Endodermal cell (in vitro differentiated cells): ENCODE data around the gene FASTKD1. TPM values are rescaled to one million over a fixed set of nuclear protein-coding genes. Genes with fewer than 3 reads are reported as not detected.

Source experiments
- DNase-seq: peaks from one replicate; pipeline ENCODE4 v3.0.0-alpha.2; 2017
- H3K27ac ChIP-seq: 2 replicates; pipeline ENCODE4 v1.5.1; 2013; ENCODE audit warnings: mild to moderate bottlenecking, low read depth, low read length, moderate library complexity
- H3K27me3 ChIP-seq: 2 replicates; pipeline ENCODE4 v1.6.1; 2013; ENCODE audit warnings: mild to moderate bottlenecking, low read length, moderate library complexity; ENCODE audit not compliant: insufficient read depth, control insufficient read depth, poor library complexity, severe bottlenecking
- H3K36me3 ChIP-seq: 2 replicates; pipeline ENCODE4 v1.7.0; 2013; ENCODE audit warnings: mild to moderate bottlenecking, low read length, moderate library complexity; ENCODE audit not compliant: control insufficient read depth, insufficient read depth
- H3K4me1 ChIP-seq: one replicate; pipeline ENCODE4 v1.7.0; 2013; ENCODE audit warnings: low read length; ENCODE audit not compliant: control insufficient read depth, insufficient read depth
- H3K4me3 ChIP-seq: 2 replicates; pipeline ENCODE4 v1.5.1; 2013; ENCODE audit warnings: mild to moderate bottlenecking, low read length, moderate library complexity
- H3K9ac ChIP-seq: 2 replicates; pipeline ENCODE4 v1.6.1; 2013; ENCODE audit warnings: mild to moderate bottlenecking, low read length, moderate library complexity; ENCODE audit not compliant: poor library complexity, severe bottlenecking; ENCODE audit errors: extremely low read depth
- H3K9me3 ChIP-seq: 2 replicates; pipeline ENCODE4 v1.6.1; 2013; ENCODE audit warnings: mild to moderate bottlenecking, low read length, moderate library complexity; ENCODE audit not compliant: control insufficient read depth
- H3K27ac Mint-ChIP-seq: 2 replicates; pipeline ENCODE4 v1.8.0; 2020; ENCODE audit warnings: mixed read lengths
- H3K27me3 Mint-ChIP-seq: 2 replicates; pipeline ENCODE4 v1.8.0; 2021; ENCODE audit warnings: mild to moderate bottlenecking, mixed read lengths; ENCODE audit not compliant: insufficient read depth
- H3K36me3 Mint-ChIP-seq: 2 replicates; pipeline ENCODE4 v1.8.0; 2020; ENCODE audit warnings: low read depth, mixed read lengths
- H3K4me1 Mint-ChIP-seq: 2 replicates; pipeline ENCODE4 v1.8.0; 2020; ENCODE audit warnings: mixed read lengths
- H3K4me3 Mint-ChIP-seq: 2 replicates; pipeline ENCODE4 v1.8.0; 2020; ENCODE audit warnings: mild to moderate bottlenecking, moderate library complexity, mixed read lengths
- H3K9me3 Mint-ChIP-seq: 2 replicates; pipeline ENCODE4 v1.8.0; 2020; ENCODE audit warnings: mild to moderate bottlenecking, mixed read lengths
- WGBS, 2 experiments: methylation state at CpG; one replicate each; pipeline versions ENCODE4 v1.1.5 to v1.1.7; 2013; ENCODE audit warnings: missing lambda C conversion rate in 2 of 2, mixed read lengths in 1 of 2; ENCODE audit not compliant: insufficient coverage in 1 of 2, insufficient read length in 1 of 2; 5-methylcytosine and 5-hydroxymethylcytosine counted together
- total RNA-seq, 2 donors: library from RNA; stranded (reverse); fragmentation: NEBNext Ultra II Directional in 1 of 2; extraction: Animal tissue kit (Norgen Biotek cat#: 25700) in 1 of 2; gene quantifications; 2 replicates in 1 of 2; 3 replicates in 1 of 2; pipeline ENCODE4 v1.2.1, GENCODE V29; 2021
- TF ChIP-seq, protein P1 (sequence below): fragments of 200-600 bp; sonication (generic); conservative IDR thresholded peaks from 2 replicates; pipeline ENCODE4 v1.5.0; 2021; ENCODE audit warnings: antibody characterized with exemption, mild to moderate bottlenecking

The FASTKD1 gene
- total RNA-seq, 2 donors from 2014 or later = 45.2 to 56.0 TPM

DNA sequence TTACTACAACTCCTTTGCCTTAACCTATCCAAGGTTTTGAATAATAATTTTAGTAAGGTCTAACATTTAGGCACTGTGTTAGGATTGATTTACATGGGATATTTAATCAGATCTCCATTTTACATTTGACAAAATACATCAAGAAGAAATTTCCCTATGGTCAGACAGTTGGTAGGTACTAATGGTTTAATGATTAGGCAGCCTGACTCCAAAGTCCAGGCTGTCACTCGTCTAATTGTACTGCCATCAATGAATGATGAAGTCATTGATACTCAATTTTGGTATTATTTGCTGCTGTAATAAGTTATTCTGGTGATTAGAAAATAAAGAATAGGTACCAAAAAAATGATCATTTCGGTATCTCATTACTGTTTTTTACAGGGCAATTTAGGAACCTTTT, 80.3 kb downstream of the FASTKD1 start:
- Histone ChIP-seq H3K9ac (no peak overlapping the region), H3K36me3 (no peaks in the 10 kb centered on the region), H3K4me3 (no peak overlapping the region), H3K4me1 (no peaks in the 10 kb centered on the region), H3K27ac (no peak overlapping the region), H3K27me3 (no peaks in the 10 kb centered on the region), H3K9me3 (peaks cover 6% of the 10 kb centered on the region)
- 93 to 94% methylated on average over 2 of the region's 2 CpGs for WGBS, 2 experiments
- H3K36me3 Mint-ChIP-seq = peaks cover 4% of the 10 kb centered on the region
- H3K9me3 Mint-ChIP-seq = no peaks in the 10 kb centered on the region
- H3K4me1 Mint-ChIP-seq = no peaks in the 10 kb centered on the region
- TF ChIP-seq, protein P1, sequence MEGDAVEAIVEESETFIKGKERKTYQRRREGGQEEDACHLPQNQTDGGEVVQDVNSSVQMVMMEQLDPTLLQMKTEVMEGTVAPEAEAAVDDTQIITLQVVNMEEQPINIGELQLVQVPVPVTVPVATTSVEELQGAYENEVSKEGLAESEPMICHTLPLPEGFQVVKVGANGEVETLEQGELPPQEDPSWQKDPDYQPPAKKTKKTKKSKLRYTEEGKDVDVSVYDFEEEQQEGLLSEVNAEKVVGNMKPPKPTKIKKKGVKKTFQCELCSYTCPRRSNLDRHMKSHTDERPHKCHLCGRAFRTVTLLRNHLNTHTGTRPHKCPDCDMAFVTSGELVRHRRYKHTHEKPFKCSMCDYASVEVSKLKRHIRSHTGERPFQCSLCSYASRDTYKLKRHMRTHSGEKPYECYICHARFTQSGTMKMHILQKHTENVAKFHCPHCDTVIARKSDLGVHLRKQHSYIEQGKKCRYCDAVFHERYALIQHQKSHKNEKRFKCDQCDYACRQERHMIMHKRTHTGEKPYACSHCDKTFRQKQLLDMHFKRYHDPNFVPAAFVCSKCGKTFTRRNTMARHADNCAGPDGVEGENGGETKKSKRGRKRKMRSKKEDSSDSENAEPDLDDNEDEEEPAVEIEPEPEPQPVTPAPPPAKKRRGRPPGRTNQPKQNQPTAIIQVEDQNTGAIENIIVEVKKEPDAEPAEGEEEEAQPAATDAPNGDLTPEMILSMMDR = no peak
- H3K4me3 Mint-ChIP-seq = no peak overlapping the region
- DNase-seq = no peak
- no peaks in the 10 kb centered on the region for H3K27me3 Mint-ChIP-seq
- H3K27ac Mint-ChIP-seq = no peak overlapping the region

- no peak overlapping the region for H3K4me3 ChIP-seq
- Mint-ChIP-seq H3K36me3 (peaks cover 4% of the 10 kb centered on the region), H3K4me3 (no peak overlapping the region), H3K4me1 (no peaks in the 10 kb centered on the region), H3K27me3 (no peaks in the 10 kb centered on the region), H3K9me3 (no peaks in the 10 kb centered on the region), H3K27ac (no peak overlapping the region)
- no peak for DNase-seq
- H3K9ac ChIP-seq = no peak overlapping the region
- no peaks in the 10 kb centered on the region for H3K4me1 ChIP-seq
- H3K27ac ChIP-seq = no peak overlapping the region
- H3K27me3 ChIP-seq = no peaks in the 10 kb centered on the region
- H3K36me3 ChIP-seq = no peaks in the 10 kb centered on the region
- TF ChIP-seq, protein P1 = no peak
- peaks cover 6% of the 10 kb centered on the region for H3K9me3 ChIP-seq
Measured at GRCh38 chr2:169491378-169491777, 82.3 kb downstream of the FASTKD1 start.

DNA sequence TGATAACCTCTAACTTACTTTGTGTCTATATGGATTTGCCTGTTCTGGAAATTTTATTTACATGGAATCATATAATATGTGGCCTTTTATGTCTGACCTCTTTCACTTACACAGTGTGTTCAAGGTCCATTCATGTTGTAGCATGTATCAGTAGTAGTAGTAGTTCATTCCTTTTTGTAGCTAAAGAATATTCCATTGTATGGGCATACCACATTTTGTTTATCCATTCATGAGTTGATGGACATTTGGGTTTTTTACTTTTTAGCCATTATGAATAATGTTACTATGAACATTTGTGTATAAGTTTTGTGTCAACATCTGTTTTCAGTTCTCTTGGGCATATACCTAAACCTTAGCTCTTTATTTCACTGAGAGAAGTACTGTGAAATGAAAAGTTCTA, 82.8 kb downstream of the FASTKD1 start:
- no peaks in the 10 kb centered on the region for H3K9me3 Mint-ChIP-seq
- no peaks in the 10 kb centered on the region for H3K27me3 ChIP-seq
- no peak overlapping the region for H3K4me3 Mint-ChIP-seq
- H3K27me3 Mint-ChIP-seq = no peaks in the 10 kb centered on the region
- no peaks in the 10 kb centered on the region for H3K4me1 ChIP-seq
- H3K36me3 Mint-ChIP-seq = peaks cover 4% of the 10 kb centered on the region
- TF ChIP-seq, protein P1 = no peak
- no peak overlapping the region for H3K27ac ChIP-seq
- no peaks in the 10 kb centered on the region for H3K4me1 Mint-ChIP-seq
- H3K4me3 ChIP-seq = no peak overlapping the region
- no peak overlapping the region for H3K9ac ChIP-seq
- DNase-seq = no peak
- H3K9me3 ChIP-seq = peaks cover 6% of the 10 kb centered on the region
- H3K27ac Mint-ChIP-seq = no peak overlapping the region
- no peaks in the 10 kb centered on the region for H3K36me3 ChIP-seq
